MM.1S (cell line): ENCODE results near the gene SSBP3.

Experiments
- CTCF ChIP-seq: fragments of 300-600 bp; sonication (generic); IDR thresholded peaks from 2 replicates; pipeline ENCODE4 v1.5.1; 2016; ENCODE audit warnings: antibody characterized with exemption, low read length, mixed read lengths
- EZH2 ChIP-seq: fragments of 300-600 bp; sonication (generic); optimal IDR thresholded peaks from 2 replicates; pipeline ENCODE3; 2017; ENCODE audit warnings: low read depth, mild to moderate bottlenecking, antibody characterized with exemption, low read length, mixed read lengths
- EZH2phosphoT487 ChIP-seq: fragments of 300-600 bp; sonication (generic); IDR thresholded peaks from 2 replicates; pipeline ENCODE4 v1.6.1; 2018; ENCODE audit warnings: antibody characterized with exemption, low read length

- TF ChIP-seq CTCF (no peak), EZH2phosphoT487 (no peak), EZH2 (no peak)
Observed at GRCh38 chr1:54287176-54287650, 119.0 kb downstream of the SSBP3 start.
